Measurements from ENCODE around the gene RBM33.

DNA sequence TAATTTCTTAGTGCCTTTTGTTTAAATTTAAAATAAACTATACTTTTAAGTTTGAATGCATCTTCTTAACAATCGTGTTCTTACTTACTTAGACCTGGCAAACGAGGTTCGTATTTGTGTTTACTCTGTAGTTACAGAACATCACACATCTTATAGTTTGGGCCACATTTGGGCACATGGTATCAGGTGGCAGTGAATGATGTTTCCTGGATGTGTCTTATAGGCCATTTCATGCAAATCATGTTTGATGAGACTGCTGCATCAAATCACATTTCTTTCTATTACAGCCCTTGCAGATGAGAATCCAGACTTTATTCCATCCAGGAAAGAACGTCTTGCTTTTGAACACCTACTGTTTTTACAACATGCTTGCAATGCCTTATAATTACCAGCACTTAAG, 78.5 kb downstream of the RBM33 start:
- TF ChIP-seq, protein P1, sequence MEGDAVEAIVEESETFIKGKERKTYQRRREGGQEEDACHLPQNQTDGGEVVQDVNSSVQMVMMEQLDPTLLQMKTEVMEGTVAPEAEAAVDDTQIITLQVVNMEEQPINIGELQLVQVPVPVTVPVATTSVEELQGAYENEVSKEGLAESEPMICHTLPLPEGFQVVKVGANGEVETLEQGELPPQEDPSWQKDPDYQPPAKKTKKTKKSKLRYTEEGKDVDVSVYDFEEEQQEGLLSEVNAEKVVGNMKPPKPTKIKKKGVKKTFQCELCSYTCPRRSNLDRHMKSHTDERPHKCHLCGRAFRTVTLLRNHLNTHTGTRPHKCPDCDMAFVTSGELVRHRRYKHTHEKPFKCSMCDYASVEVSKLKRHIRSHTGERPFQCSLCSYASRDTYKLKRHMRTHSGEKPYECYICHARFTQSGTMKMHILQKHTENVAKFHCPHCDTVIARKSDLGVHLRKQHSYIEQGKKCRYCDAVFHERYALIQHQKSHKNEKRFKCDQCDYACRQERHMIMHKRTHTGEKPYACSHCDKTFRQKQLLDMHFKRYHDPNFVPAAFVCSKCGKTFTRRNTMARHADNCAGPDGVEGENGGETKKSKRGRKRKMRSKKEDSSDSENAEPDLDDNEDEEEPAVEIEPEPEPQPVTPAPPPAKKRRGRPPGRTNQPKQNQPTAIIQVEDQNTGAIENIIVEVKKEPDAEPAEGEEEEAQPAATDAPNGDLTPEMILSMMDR (IDR thresholded peaks at IDR 0.05; ENCODE audit: low read length), result no peak
- no peak for TF ChIP-seq EZH2 (IDR thresholded peaks at IDR 0.05; ENCODE audit: borderline replicate concordance, low read length)
